ENCODE measurements around the gene NEK11. TPM values are rescaled to one million over a fixed set of nuclear protein-coding genes. Genes with fewer than 3 reads are reported as not detected.
A peak's percentile ranks its signal among the peaks of the same experiment; 100 is the strongest.

Gene NEK11
- total RNA-seq, 1 donor from 2014 or later = 7.1 TPM

GRCh38 chr3:131110087-131110486, 83.4 kb downstream of the NEK11 start:
- peak overlapping the region; percentile 98 for H3K27ac Mint-ChIP-seq (ENCODE audit: unreplicated experiment)
- peaks cover 20% of the 10 kb centered on the region for H3K4me1 Mint-ChIP-seq (ENCODE audit: low read depth, unreplicated experiment)
- DNase-seq (ENCODE audit: low read depth) = peak; percentile 91
- no peak overlapping the region for H3K9ac ChIP-seq (ENCODE audit: low read length)
- peaks cover 22% of the 10 kb centered on the region for H3K4me1 ChIP-seq (ENCODE audit: insufficient read depth, low read length)
- peak overlapping the region; percentile 26 for H3K4me2 ChIP-seq (ENCODE audit: low read length)
- H3K9me3 ChIP-seq (ENCODE audit: insufficient read depth, low read depth, low read length) = no peaks in the 10 kb centered on the region
- no peak overlapping the region for H3K4me3 Mint-ChIP-seq (ENCODE audit: unreplicated experiment)
- H3K27ac ChIP-seq (ENCODE audit: low read depth, low read length) = peak overlapping the region; percentile 28
- H3K36me3 ChIP-seq (ENCODE audit: insufficient read depth, low read length) = no peaks in the 10 kb centered on the region
- H3K9me3 Mint-ChIP-seq (ENCODE audit: unreplicated experiment) = no peaks in the 10 kb centered on the region
- no peak for TF ChIP-seq CTCF (IDR thresholded peaks at IDR 0.05; ENCODE audit: insufficient read depth, low read depth, low read length)
- no peaks in the 10 kb centered on the region for H3K27me3 Mint-ChIP-seq (ENCODE audit: low read depth, unreplicated experiment)
- peak; percentile 83 for FAIRE-seq
- no peak overlapping the region for H3K4me3 ChIP-seq (ENCODE audit: insufficient read depth, low read depth, low read length)
- H2AFZ ChIP-seq (ENCODE audit: low read depth, low read length) = no peak overlapping the region
- H3K27me3 ChIP-seq (ENCODE audit: insufficient read depth, low read length) = no peaks in the 10 kb centered on the region
- H3K36me3 Mint-ChIP-seq (ENCODE audit: low read depth, unreplicated experiment) = no peaks in the 10 kb centered on the region
- no peaks in the 10 kb centered on the region for H3K79me2 ChIP-seq (ENCODE audit: insufficient read depth, low read length)
- H4K20me1 ChIP-seq (ENCODE audit: insufficient read depth, low read length) = no peaks in the 10 kb centered on the region

- H3K79me2 ChIP-seq (ENCODE audit: insufficient read depth, low read length) = no peaks in the 10 kb centered on the region
- TF ChIP-seq CTCF (IDR thresholded peaks at IDR 0.05; ENCODE audit: insufficient read depth, low read depth, low read length) (no peak), EZH2 (IDR thresholded peaks at IDR 0.05; ENCODE audit: insufficient read depth, low read length) (no peak)
- Mint-ChIP-seq H3K9me3 (ENCODE audit: unreplicated experiment) (peaks cover 20% of the 10 kb centered on the region), H3K27me3 (ENCODE audit: low read depth, unreplicated experiment) (no peaks in the 10 kb centered on the region), H3K27ac (ENCODE audit: unreplicated experiment) (no peak overlapping the region), H3K36me3 (ENCODE audit: low read depth, unreplicated experiment) (peaks cover 3% of the 10 kb centered on the region), H3K4me3 (ENCODE audit: unreplicated experiment) (no peak overlapping the region), H3K4me1 (ENCODE audit: low read depth, unreplicated experiment) (peaks cover 17% of the 10 kb centered on the region)
- no peaks in the 10 kb centered on the region for H3K36me3 ChIP-seq (ENCODE audit: insufficient read depth, low read length)
- DNase-seq (ENCODE audit: low read depth) (no peak), FAIRE-seq (no peak)
- no peaks in the 10 kb centered on the region for H3K27me3 ChIP-seq (ENCODE audit: insufficient read depth, low read length)
- H3K4me2 ChIP-seq (ENCODE audit: low read length) = no peak overlapping the region
- H3K4me3 ChIP-seq (ENCODE audit: insufficient read depth, low read depth, low read length) = no peak overlapping the region
- no peaks in the 10 kb centered on the region for H4K20me1 ChIP-seq (ENCODE audit: insufficient read depth, low read length)
- peaks cover 13% of the 10 kb centered on the region for H3K4me1 ChIP-seq (ENCODE audit: insufficient read depth, low read length)
- no peaks in the 10 kb centered on the region for H3K9me3 ChIP-seq (ENCODE audit: insufficient read depth, low read depth, low read length)
- no peak overlapping the region for H2AFZ ChIP-seq (ENCODE audit: low read depth, low read length)
- no peak overlapping the region for H3K27ac ChIP-seq (ENCODE audit: low read depth, low read length)
- no peak overlapping the region for H3K9ac ChIP-seq (ENCODE audit: low read length)
Observed at GRCh38 chr3:131114256-131114655, 87.6 kb downstream of the NEK11 start.

- TF ChIP-seq EZH2 (IDR thresholded peaks at IDR 0.05; ENCODE audit: insufficient read depth, low read length) (no peak), CTCF (IDR thresholded peaks at IDR 0.05; ENCODE audit: insufficient read depth, low read depth, low read length) (no peak)
- no peak for FAIRE-seq
Observed at GRCh38 chr3:131125684-131126083, 99.0 kb downstream of the NEK11 start.

More at GRCh38 chr3:131125684-131126083, 99.0 kb downstream of the NEK11 start:
- Mint-ChIP-seq H3K4me3 (ENCODE audit: unreplicated experiment) (no peak overlapping the region), H3K9me3 (ENCODE audit: unreplicated experiment) (peaks cover 7% of the 10 kb centered on the region), H3K27ac (ENCODE audit: unreplicated experiment) (no peak overlapping the region), H3K27me3 (ENCODE audit: low read depth, unreplicated experiment) (no peaks in the 10 kb centered on the region), H3K4me1 (ENCODE audit: low read depth, unreplicated experiment) (no peaks in the 10 kb centered on the region), H3K36me3 (ENCODE audit: low read depth, unreplicated experiment) (peaks cover 9% of the 10 kb centered on the region)
- Histone ChIP-seq H2AFZ (ENCODE audit: low read depth, low read length) (no peak overlapping the region), H3K4me3 (ENCODE audit: insufficient read depth, low read depth, low read length) (no peak overlapping the region), H3K27me3 (ENCODE audit: insufficient read depth, low read length) (no peaks in the 10 kb centered on the region), H3K79me2 (ENCODE audit: insufficient read depth, low read length) (no peaks in the 10 kb centered on the region), H3K36me3 (ENCODE audit: insufficient read depth, low read length) (no peaks in the 10 kb centered on the region), H4K20me1 (ENCODE audit: insufficient read depth, low read length) (no peaks in the 10 kb centered on the region), H3K4me2 (ENCODE audit: low read length) (no peak overlapping the region), H3K4me1 (ENCODE audit: insufficient read depth, low read length) (no peaks in the 10 kb centered on the region), H3K27ac (ENCODE audit: low read depth, low read length) (no peak overlapping the region), H3K9ac (ENCODE audit: low read length) (no peak overlapping the region), H3K9me3 (ENCODE audit: insufficient read depth, low read depth, low read length) (no peaks in the 10 kb centered on the region)
- no peak for DNase-seq (ENCODE audit: low read depth)
